B cell (primary cell): ENCODE data around the gene CALML5. TPM values are rescaled to one million over a fixed set of nuclear protein-coding genes. Genes with fewer than 3 reads are reported as not detected.

Experiments
- ATAC-seq: fragments of 200-7000 bp; cut with Tn5 transposase; one replicate; pipeline ENCODE4 v1.10.0; 2021; ENCODE audit warnings: low read depth, mild to moderate bottlenecking, moderate number of reproducible peaks, moderate library complexity
- CTCF ChIA-PET: fragments of 350-600 bp; sonication (Branson Sonifier 250); formaldehyde crosslinking; loops from one replicate; lab custom pipeline; 2021; ENCODE audit warnings: antibody characterized with exemption, inconsistent platforms; lab: Charles Lee
- POLR2A ChIA-PET: fragments of 350-600 bp; sonication (Branson Sonifier 250); formaldehyde crosslinking; loops from one replicate; lab custom pipeline; 2021; ENCODE audit warnings: antibody characterized with exemption; lab: Charles Lee
- DNase-seq: peaks from one replicate; pipeline ENCODE4 v3.0.0; 2013
- H2AFZ ChIP-seq: 2 replicates; pipeline ENCODE4 v1.6.1; 2012; ENCODE audit warnings: mild to moderate bottlenecking, low read depth, low read length; ENCODE audit not compliant: insufficient read depth, poor library complexity, severe bottlenecking
- H3K27ac ChIP-seq, 2 donors: 1 replicate in 1 of 2; 2 replicates in 1 of 2; pipeline ENCODE4 v1.5.1; 2012 to 2013; ENCODE audit warnings: low read length in 2 of 2, mild to moderate bottlenecking in 2 of 2, moderate library complexity in 1 of 2
- H3K27me3 ChIP-seq, 4 experiments: fragments of 200-600 bp in 1 of 4; sonication (generic) in 1 of 4; replicated peaks in 1 of 4; 1 replicate in 2 of 4; 2 replicates in 2 of 4; pipeline versions ENCODE4 v1.6.1 to v1.7.0; 2013 to 2016; ENCODE audit warnings: low read length in 3 of 4, mild to moderate bottlenecking in 2 of 4, mixed read lengths in 1 of 4, moderate library complexity in 1 of 4; ENCODE audit not compliant: insufficient read depth in 4 of 4, control insufficient read depth in 3 of 4; ENCODE audit errors: control extremely low read depth in 1 of 4
- H3K36me3 ChIP-seq, 2 experiments: replicated peaks in 1 of 2; 1 replicate in 1 of 2; 2 replicates in 1 of 2; pipeline versions ENCODE4 v1.6.1 to v1.7.1; 2013; ENCODE audit warnings: low read length in 1 of 2; ENCODE audit not compliant: insufficient read depth in 2 of 2, control insufficient read depth in 1 of 2; ENCODE audit errors: control extremely low read depth in 1 of 2, extremely low read depth in 1 of 2
- H3K4me1 ChIP-seq, 2 donors: fragments of 200-600 bp in 1 of 2; sonication (generic) in 1 of 2; 1 replicate in 1 of 2; 2 replicates in 1 of 2; pipeline versions ENCODE4 v1.5.1 to v1.6.1; 2013 to 2017; ENCODE audit warnings: low read length in 2 of 2; ENCODE audit not compliant: control insufficient read depth in 2 of 2, insufficient read depth in 2 of 2
- H3K4me2 ChIP-seq: replicated peaks from 2 replicates; pipeline ENCODE3; 2012; ENCODE audit warnings: mild to moderate bottlenecking, low read depth, low read length; ENCODE audit not compliant: poor library complexity, severe bottlenecking
- H3K4me3 ChIP-seq, 5 experiments: fragments of 200-600 bp in 1 of 5; sonication (generic) in 1 of 5; 1 replicate in 3 of 5; 2 replicates in 2 of 5; pipeline versions ENCODE4 v1.5.1 to v1.7.0; 2011 to 2016; ENCODE audit warnings: low read length in 4 of 5, mild to moderate bottlenecking in 4 of 5, low read depth in 2 of 5, control low read depth in 1 of 5, moderate library complexity in 1 of 5; ENCODE audit not compliant: insufficient read depth in 1 of 5; ENCODE audit errors: control extremely low read depth in 1 of 5, extremely low read depth in 1 of 5
- H3K79me2 ChIP-seq: fragments of 200-600 bp; sonication (generic); one replicate; pipeline ENCODE4 v1.6.0; 2016; ENCODE audit warnings: low read length; ENCODE audit not compliant: control insufficient read depth, insufficient read depth
- H3K9ac ChIP-seq: fragments of 200-600 bp; sonication (generic); 2 replicates; pipeline ENCODE4 v1.6.1; 2017; ENCODE audit warnings: mild to moderate bottlenecking, low read length, moderate library complexity
- H3K9me3 ChIP-seq, 3 donors: one replicate each; pipeline versions ENCODE4 v1.6.1 to v1.7.1; 2013; ENCODE audit warnings: low read length in 2 of 3; ENCODE audit not compliant: control insufficient read depth in 2 of 3, insufficient read depth in 1 of 3; ENCODE audit errors: control extremely low read depth in 1 of 3
- H4K20me1 ChIP-seq: 2 replicates; pipeline ENCODE4 v1.6.0; 2012; ENCODE audit warnings: mild to moderate bottlenecking, low read length; ENCODE audit not compliant: insufficient read depth, control insufficient read depth, poor library complexity, severe bottlenecking
- H3K27ac Mint-ChIP-seq: one replicate; pipeline ENCODE4 v1.8.0; 2021; ENCODE audit warnings: mixed read lengths
- H3K27me3 Mint-ChIP-seq: one replicate; pipeline ENCODE4 v1.8.0; 2021; ENCODE audit warnings: mixed read lengths
- H3K4me1 Mint-ChIP-seq: one replicate; pipeline ENCODE4 v1.8.0; 2021; ENCODE audit warnings: mixed read lengths
- H3K4me3 Mint-ChIP-seq: one replicate; pipeline ENCODE4 v1.8.0; 2021; ENCODE audit warnings: mixed read lengths
- H3K9me3 Mint-ChIP-seq: one replicate; pipeline ENCODE4 v1.8.0; 2022; ENCODE audit warnings: mixed read lengths; ENCODE audit not compliant: insufficient read depth
- EZH2 ChIP-seq: IDR thresholded peaks from 2 replicates; pipeline ENCODE4 v1.6.1; 2012; ENCODE audit warnings: borderline replicate concordance, low read depth, mild to moderate bottlenecking, moderate library complexity, low read length; ENCODE audit not compliant: insufficient read depth, poor library complexity, severe bottlenecking
- WGBS: methylation state at CpG from one replicate; pipeline ENCODE4 v1.1.5; 2013; ENCODE audit warnings: missing lambda C conversion rate; ENCODE audit not compliant: insufficient coverage; 5-methylcytosine and 5-hydroxymethylcytosine counted together
- intact Hi-C: fragments of 100-400 bp; cut with micrococcal nuclease; formaldehyde crosslinking; loops from one replicate; pipeline ENCODE4 v1.10.0; 2022
- polyA plus RNA-seq: library from polyadenylated mRNA; depleted of rRNA; stranded (reverse); fragments of >200 nt; gene quantifications from 2 replicates; pipeline ENCODE4 v1.2.3, GENCODE V29; 2012
- total RNA-seq, 2 donors: library from RNA; stranded (reverse); fragments of 120-200 nt in 1 of 2; gene quantifications; 1 replicate in 1 of 2; 2 replicates in 1 of 2; pipeline versions ENCODE4 v1.2.3 to v1.2.4, GENCODE V29; 2013 to 2022
- TF ChIP-seq, protein P1 (sequence below): fragments of 200-600 bp; IDR thresholded peaks from one replicate; pipeline ENCODE4 v1.8.0; 2022; ENCODE audit warnings: antibody characterized with exemption, mild to moderate bottlenecking

The CALML5 gene
- total and polyA plus RNA-seq, 2 donors (not counting 1 experiment from before 2014, with no cell fraction given): not detected

- DNase-seq: no peak
- Histone ChIP-seq H3K27ac (no peak overlapping the region), H4K20me1 (no peaks in the 10 kb centered on the region), H2AFZ (peak overlapping the region; percentile 33), H3K4me1 (no peaks in the 10 kb centered on the region), H3K79me2 (no peaks in the 10 kb centered on the region), H3K4me3 (no peak overlapping the region), H3K27me3 (no peaks in the 10 kb centered on the region), H3K9me3 (peaks cover 0 to 12% (median 0%) of the 10 kb centered on the region in 3 donors), H3K9ac (no peak overlapping the region), H3K4me2 (no peak overlapping the region), H3K36me3 (no peaks in the 10 kb centered on the region)
- Mint-ChIP-seq H3K4me1 (peaks cover 2% of the 10 kb centered on the region), H3K9me3 (no peaks in the 10 kb centered on the region), H3K27me3 (peaks cover 7% of the 10 kb centered on the region), H3K27ac (no peak overlapping the region), H3K4me3 (no peak overlapping the region)
- intact Hi-C loops: no loop called here
- 31% methylated on average over 12 of the region's 14 CpGs for WGBS
- TF ChIP-seq EZH2: no peak
- TF ChIP-seq, protein P1, sequence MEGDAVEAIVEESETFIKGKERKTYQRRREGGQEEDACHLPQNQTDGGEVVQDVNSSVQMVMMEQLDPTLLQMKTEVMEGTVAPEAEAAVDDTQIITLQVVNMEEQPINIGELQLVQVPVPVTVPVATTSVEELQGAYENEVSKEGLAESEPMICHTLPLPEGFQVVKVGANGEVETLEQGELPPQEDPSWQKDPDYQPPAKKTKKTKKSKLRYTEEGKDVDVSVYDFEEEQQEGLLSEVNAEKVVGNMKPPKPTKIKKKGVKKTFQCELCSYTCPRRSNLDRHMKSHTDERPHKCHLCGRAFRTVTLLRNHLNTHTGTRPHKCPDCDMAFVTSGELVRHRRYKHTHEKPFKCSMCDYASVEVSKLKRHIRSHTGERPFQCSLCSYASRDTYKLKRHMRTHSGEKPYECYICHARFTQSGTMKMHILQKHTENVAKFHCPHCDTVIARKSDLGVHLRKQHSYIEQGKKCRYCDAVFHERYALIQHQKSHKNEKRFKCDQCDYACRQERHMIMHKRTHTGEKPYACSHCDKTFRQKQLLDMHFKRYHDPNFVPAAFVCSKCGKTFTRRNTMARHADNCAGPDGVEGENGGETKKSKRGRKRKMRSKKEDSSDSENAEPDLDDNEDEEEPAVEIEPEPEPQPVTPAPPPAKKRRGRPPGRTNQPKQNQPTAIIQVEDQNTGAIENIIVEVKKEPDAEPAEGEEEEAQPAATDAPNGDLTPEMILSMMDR: no peak
- no peak for ATAC-seq
- ChIA-PET CTCF (no interaction called here), POLR2A (no interaction called here)
Observed at GRCh38 chr10:5479481-5480161, 19.7 kb downstream of the CALML5 start.

- ATAC-seq: no peak
Observed at GRCh38 chr10:5478694-5479305, 20.6 kb downstream of the CALML5 start.

More at GRCh38 chr10:5478694-5479305, 20.6 kb downstream of the CALML5 start:
- no peak overlapping the region for H3K27ac Mint-ChIP-seq
- ChIA-PET CTCF (interaction anchor here (0.5 kb wide), 1 partner anchor 17 kb away, joined by 3 read pairs; no protein-coding TSS in a partner anchor), POLR2A (no interaction called here)
- Histone ChIP-seq H3K4me3 (no peak overlapping the region), H4K20me1 (no peaks in the 10 kb centered on the region), H3K27me3 (no peaks in the 10 kb centered on the region), H3K4me1 (no peaks in the 10 kb centered on the region), H3K9me3 (peaks cover 0 to 12% (median 0%) of the 10 kb centered on the region in 3 donors), H3K27ac (no peak overlapping the region), H3K4me2 (no peak overlapping the region), H3K79me2 (no peaks in the 10 kb centered on the region), H3K9ac (no peak overlapping the region), H3K36me3 (no peaks in the 10 kb centered on the region), H2AFZ (no peak overlapping the region)
- peaks cover 2% of the 10 kb centered on the region for H3K4me1 Mint-ChIP-seq
- DNase-seq: no peak
- no peak for TF ChIP-seq EZH2
- TF ChIP-seq, protein P1: no peak
- 96% methylated on average over 17 of the region's 18 CpGs for WGBS
- no peaks in the 10 kb centered on the region for H3K9me3 Mint-ChIP-seq
- intact Hi-C loops: no loop called here
- peaks cover 7% of the 10 kb centered on the region for H3K27me3 Mint-ChIP-seq
- no peak overlapping the region for H3K4me3 Mint-ChIP-seq
